GM23248 (cell line): Measurements from ENCODE around the gene ATXN7.

Experiments used
- EZH2 ChIP-seq: fragments of 200-600 bp; sonication (generic); IDR thresholded peaks from 2 replicates; pipeline ENCODE4 v1.6.1; 2018; ENCODE audit warnings: antibody characterized with exemption, mild to moderate bottlenecking; ENCODE audit not compliant: insufficient read depth, poor library complexity, severe bottlenecking
- EZH2phosphoT487 ChIP-seq: fragments of 200-600 bp; sonication (generic); IDR thresholded peaks from 2 replicates; pipeline ENCODE4 v1.6.1; 2018; ENCODE audit warnings: antibody characterized with exemption, moderate library complexity, mild to moderate bottlenecking, low read depth; ENCODE audit not compliant: insufficient read depth

GRCh38 chr3:63910001-63910400, 46.3 kb downstream of the ATXN7 start:
- TF ChIP-seq EZH2 = no peak
- TF ChIP-seq EZH2phosphoT487 = no peak
